Suprapubic skin (tissue), 3 donors: Measurements from ENCODE around the gene KSR1.

Experiments
- POLR2AphosphoS5 ChIP-seq, 3 donors: sonication (generic); formaldehyde crosslinking; IDR thresholded peaks; one replicate each; pipeline ENCODE4 v1.6.1; 2017; ENCODE audit warnings: antibody characterized with exemption in 3 of 3
- TF ChIP-seq, protein P1 (sequence below), 2 donors: fragments of 200-600 bp in 1 of 2; fragments of 450-650 bp in 1 of 2; sonication (generic) in 1 of 2; IDR thresholded peaks; one replicate each; pipeline ENCODE4 v1.5.1; 2016 to 2019; ENCODE audit warnings: antibody characterized with exemption in 2 of 2, mild to moderate bottlenecking in 1 of 2, moderate library complexity in 1 of 2

DNA sequence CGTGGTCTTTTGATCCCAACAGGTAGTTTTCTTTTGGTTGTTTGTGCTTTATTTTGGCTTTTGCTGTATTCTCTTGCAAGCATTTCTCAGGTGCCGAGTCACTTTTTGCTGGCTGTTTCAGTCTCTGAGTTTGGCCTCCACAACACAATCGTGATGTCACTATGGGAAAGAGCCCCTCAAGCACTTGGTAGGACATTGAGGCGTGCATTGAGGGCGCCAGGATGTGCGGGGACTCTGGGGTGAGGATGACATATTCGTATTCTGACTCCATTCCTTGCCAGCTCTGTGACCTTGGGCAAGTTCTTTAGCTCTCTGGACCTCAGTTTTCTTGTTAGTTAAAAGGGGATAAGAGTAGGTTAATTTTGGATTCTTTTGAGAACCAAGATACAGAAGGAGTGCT, 13.0 kb downstream of the KSR1 start:
- TF ChIP-seq POLR2AphosphoS5 (IDR thresholded peaks at IDR 0.05): no peak
- TF ChIP-seq, protein P1, sequence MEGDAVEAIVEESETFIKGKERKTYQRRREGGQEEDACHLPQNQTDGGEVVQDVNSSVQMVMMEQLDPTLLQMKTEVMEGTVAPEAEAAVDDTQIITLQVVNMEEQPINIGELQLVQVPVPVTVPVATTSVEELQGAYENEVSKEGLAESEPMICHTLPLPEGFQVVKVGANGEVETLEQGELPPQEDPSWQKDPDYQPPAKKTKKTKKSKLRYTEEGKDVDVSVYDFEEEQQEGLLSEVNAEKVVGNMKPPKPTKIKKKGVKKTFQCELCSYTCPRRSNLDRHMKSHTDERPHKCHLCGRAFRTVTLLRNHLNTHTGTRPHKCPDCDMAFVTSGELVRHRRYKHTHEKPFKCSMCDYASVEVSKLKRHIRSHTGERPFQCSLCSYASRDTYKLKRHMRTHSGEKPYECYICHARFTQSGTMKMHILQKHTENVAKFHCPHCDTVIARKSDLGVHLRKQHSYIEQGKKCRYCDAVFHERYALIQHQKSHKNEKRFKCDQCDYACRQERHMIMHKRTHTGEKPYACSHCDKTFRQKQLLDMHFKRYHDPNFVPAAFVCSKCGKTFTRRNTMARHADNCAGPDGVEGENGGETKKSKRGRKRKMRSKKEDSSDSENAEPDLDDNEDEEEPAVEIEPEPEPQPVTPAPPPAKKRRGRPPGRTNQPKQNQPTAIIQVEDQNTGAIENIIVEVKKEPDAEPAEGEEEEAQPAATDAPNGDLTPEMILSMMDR (IDR thresholded peaks at IDR 0.05): no peak
